Activated CD4-positive, alpha-beta T cell treated with anti-CD3 and anti-CD28 coated beads, Interleukin-2, amount 10 ng/mL, durations not matched to agents 24 days and 14 days (primary cell): ENCODE data around the gene GRIP1. TPM values are rescaled to one million over a fixed set of nuclear protein-coding genes. Genes with fewer than 3 reads are reported as not detected.

ENCODE experiments used
- DNase-seq: peaks from one replicate; pipeline ENCODE4 v3.0.0; 2022
- H3K27ac Mint-ChIP-seq: one replicate; pipeline ENCODE4 v1.8.0; 2022; ENCODE audit warnings: mild to moderate bottlenecking, mixed read lengths
- H3K27me3 Mint-ChIP-seq: one replicate; pipeline ENCODE4 v1.8.0; 2022; ENCODE audit warnings: mixed read lengths
- H3K36me3 Mint-ChIP-seq: one replicate; pipeline ENCODE4 v1.8.0; 2022; ENCODE audit warnings: low read depth, mild to moderate bottlenecking, mixed read lengths
- H3K4me1 Mint-ChIP-seq: one replicate; pipeline ENCODE4 v1.8.0; 2021; ENCODE audit warnings: mixed read lengths
- H3K4me3 Mint-ChIP-seq: one replicate; pipeline ENCODE4 v1.8.0; 2022; ENCODE audit warnings: mild to moderate bottlenecking, moderate library complexity, mixed read lengths
- H3K9me3 Mint-ChIP-seq: one replicate; pipeline ENCODE4 v1.8.0; 2021; ENCODE audit warnings: mixed read lengths
- intact Hi-C: fragments of 100-400 bp; cut with micrococcal nuclease; formaldehyde crosslinking; loops from one replicate; pipeline ENCODE4 v1.15.1; 2023
- total RNA-seq: library from RNA; stranded (reverse); gene quantifications from 2 replicates; pipeline ENCODE4 v1.2.3, GENCODE V29; 2022

Gene GRIP1
- total RNA-seq, result 0.26 and 0.40 TPM in 2 replicates

DNA sequence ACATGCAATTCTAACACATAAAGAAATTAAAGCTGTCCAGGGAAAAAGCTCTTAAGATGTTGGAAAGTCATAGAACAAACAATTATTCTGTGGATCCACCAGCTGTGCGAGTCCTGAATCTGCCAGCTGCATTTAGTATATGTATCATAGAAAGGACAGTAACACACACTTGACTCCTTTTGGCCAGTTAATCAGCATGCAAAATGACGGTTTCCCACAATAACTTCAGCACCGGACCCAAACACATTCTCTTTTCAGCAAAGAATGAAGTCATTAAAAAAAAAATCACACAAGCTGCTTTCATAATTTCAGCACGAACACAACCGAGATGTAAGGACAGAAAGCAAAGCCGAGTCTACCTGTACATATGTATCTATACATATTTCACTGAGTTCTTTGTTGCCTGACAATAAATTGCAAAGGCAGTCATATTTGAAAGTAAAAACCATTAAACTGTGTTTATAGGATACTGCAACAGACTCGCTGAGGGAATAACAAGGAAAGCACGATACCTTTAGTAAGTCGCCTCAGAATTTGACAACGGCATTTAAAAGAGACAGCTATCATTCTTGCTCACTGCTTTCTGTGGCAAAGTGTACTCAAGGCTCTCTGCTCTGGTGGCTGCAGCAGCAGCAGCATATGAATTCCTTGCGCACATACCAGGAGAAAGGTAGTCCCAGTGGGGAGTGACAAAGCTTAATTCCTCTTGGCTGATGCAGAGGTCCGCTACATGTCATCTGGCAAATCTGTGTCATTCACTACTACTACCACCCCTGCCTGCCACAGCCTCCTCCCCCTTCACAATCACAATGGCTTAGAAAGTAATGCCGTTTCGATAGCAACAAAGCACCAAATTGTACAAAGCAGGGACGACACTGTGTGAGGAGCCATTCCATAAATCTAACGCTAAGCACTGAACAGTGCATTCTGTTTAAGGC, at the start of gene GRIP1:
Gene GRIP1 (minus strand): TSS at position 739 of the 938 bp plus-strand sequence. CDS start 172 bp downstream, at position 567.
- DNase-seq, result no peak
- Mint-ChIP-seq H3K36me3 (no peaks in the 10 kb centered on the region), H3K9me3 (no peaks in the 10 kb centered on the region), H3K4me1 (no peaks in the 10 kb centered on the region), H3K27me3 (peaks cover 25% of the 10 kb centered on the region), H3K27ac (no peak within 1 kb of the TSS), H3K4me3 (no peak within 1 kb of the TSS)
- intact Hi-C loops, result no loop called here

DNA sequence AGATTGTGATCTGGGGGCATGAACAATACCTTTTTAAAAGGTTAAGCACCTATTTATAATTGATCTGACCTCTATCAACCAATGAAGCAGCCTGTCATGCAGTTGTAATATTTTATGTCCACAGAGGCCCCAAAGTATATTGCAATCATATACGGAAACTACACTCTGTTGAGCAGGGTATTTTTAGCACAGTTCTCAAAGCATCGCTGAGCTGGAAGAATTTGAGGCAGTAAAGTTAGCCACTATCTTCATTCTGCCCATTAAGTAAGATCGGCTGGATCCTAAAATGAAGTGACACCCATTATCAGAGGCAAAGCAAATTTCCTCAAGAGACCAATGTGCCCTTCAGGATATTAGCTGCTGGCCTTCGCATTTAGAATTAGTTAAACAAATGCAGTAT, 47.7 kb upstream of the GRIP1 start:
- H3K27me3 Mint-ChIP-seq, result peaks cover 12% of the 10 kb centered on the region
- no peak overlapping the region for H3K4me3 Mint-ChIP-seq
- no peak for DNase-seq
- H3K27ac Mint-ChIP-seq, result no peak overlapping the region
- intact Hi-C loops, result no loop called here
- no peaks in the 10 kb centered on the region for H3K4me1 Mint-ChIP-seq
- no peaks in the 10 kb centered on the region for H3K36me3 Mint-ChIP-seq
- H3K9me3 Mint-ChIP-seq, result no peaks in the 10 kb centered on the region

DNA sequence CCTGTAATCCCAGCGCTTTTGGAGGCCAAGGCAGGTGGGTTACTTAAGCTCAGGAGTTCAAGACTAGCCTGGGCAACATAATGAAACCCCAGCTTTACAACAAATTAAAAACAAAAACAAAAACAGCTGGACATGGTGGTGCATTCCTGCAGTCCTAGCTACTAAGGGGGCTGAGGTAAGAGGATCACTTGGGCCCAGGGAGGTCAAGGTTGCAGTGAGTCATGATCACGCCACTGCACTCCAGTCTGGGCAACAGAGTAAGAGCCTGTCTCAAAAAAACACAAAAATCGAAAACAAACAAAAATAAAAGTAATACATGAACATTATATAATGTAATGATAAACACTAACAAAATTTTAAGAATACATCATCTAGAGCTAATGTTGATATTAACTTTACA, 46.2 kb upstream of the GRIP1 start:
- Mint-ChIP-seq H3K4me3 (no peak overlapping the region), H3K4me1 (no peaks in the 10 kb centered on the region), H3K27me3 (peaks cover 10% of the 10 kb centered on the region), H3K9me3 (no peaks in the 10 kb centered on the region), H3K36me3 (no peaks in the 10 kb centered on the region), H3K27ac (no peak overlapping the region)
- intact Hi-C loops, result no loop called here
- DNase-seq, result no peak

DNA sequence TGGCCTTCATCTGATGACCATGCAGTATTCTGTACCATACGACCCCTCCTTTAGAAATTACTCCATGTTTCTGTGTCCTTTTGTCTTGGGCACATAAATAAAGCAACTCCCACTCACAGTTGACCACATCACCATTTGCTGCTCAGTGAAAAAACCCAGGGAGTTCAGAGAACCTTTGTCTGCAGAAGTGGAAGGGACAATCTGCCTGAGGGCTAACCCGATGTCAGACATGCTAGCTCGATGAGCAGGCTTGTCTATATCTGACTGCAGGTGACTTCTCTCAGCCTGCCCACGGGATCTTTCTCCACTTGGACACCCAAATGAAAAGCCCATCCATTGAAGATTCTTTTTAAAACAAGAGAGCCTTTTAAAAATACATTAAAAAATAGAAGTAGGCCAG, 45.7 kb upstream of the GRIP1 start:
- Mint-ChIP-seq H3K4me1 (no peaks in the 10 kb centered on the region), H3K9me3 (no peaks in the 10 kb centered on the region), H3K36me3 (no peaks in the 10 kb centered on the region), H3K4me3 (no peak overlapping the region), H3K27ac (no peak overlapping the region), H3K27me3 (peaks cover 10% of the 10 kb centered on the region)
- DNase-seq, result no peak
- intact Hi-C loops, result no loop called here

DNA sequence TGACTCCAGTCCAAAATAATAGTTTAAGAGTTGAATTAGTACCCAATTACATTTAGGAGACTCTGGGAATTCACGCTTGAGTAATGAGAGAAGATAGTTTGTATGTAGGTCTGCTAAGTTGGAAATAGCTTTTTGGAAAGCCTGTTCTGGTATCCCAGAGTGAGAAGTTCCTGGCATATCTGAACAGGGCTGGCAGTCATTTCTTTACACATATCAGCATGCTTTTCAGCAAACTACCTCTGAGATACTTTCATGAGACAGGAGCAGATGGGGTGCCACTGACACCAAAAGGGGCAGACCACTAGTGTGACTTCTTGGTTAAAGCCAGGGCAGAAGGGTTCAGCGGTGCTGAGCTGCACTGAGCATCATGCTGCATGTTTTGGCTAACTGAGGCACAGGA, 45.1 kb upstream of the GRIP1 start:
- no peaks in the 10 kb centered on the region for H3K9me3 Mint-ChIP-seq
- intact Hi-C loops, result no loop called here
- H3K4me3 Mint-ChIP-seq, result no peak overlapping the region
- no peak for DNase-seq
- H3K36me3 Mint-ChIP-seq, result no peaks in the 10 kb centered on the region
- no peaks in the 10 kb centered on the region for H3K4me1 Mint-ChIP-seq
- H3K27me3 Mint-ChIP-seq, result peaks cover 11% of the 10 kb centered on the region
- H3K27ac Mint-ChIP-seq, result no peak overlapping the region

- Mint-ChIP-seq H3K27ac (no peak overlapping the region), H3K4me3 (no peak overlapping the region), H3K36me3 (no peaks in the 10 kb centered on the region), H3K27me3 (peaks cover 9% of the 10 kb centered on the region), H3K4me1 (peaks cover 2% of the 10 kb centered on the region), H3K9me3 (peaks cover 3% of the 10 kb centered on the region)
- intact Hi-C loops, result no loop called here
- DNase-seq, result no peak
Measured at GRCh38 chr12:66719862-66720261, 41.0 kb upstream of the GRIP1 start.

- peaks cover 6% of the 10 kb centered on the region for H3K9me3 Mint-ChIP-seq
- no peak overlapping the region for H3K4me3 Mint-ChIP-seq
- H3K36me3 Mint-ChIP-seq, result no peaks in the 10 kb centered on the region
- H3K4me1 Mint-ChIP-seq, result peaks cover 10% of the 10 kb centered on the region
- H3K27me3 Mint-ChIP-seq, result peaks cover 7% of the 10 kb centered on the region
- intact Hi-C loops, result no loop called here
- no peak overlapping the region for H3K27ac Mint-ChIP-seq
- no peak for DNase-seq
Measured at GRCh38 chr12:66717036-66717673, 38.3 kb upstream of the GRIP1 start.

- Mint-ChIP-seq H3K27me3 (peaks cover 3% of the 10 kb centered on the region), H3K36me3 (no peaks in the 10 kb centered on the region), H3K9me3 (peaks cover 6% of the 10 kb centered on the region), H3K27ac (no peak overlapping the region), H3K4me3 (no peak overlapping the region), H3K4me1 (peaks cover 10% of the 10 kb centered on the region)
- DNase-seq, result no peak
- intact Hi-C loops, result no loop called here
Measured at GRCh38 chr12:66716522-66716921, 37.6 kb upstream of the GRIP1 start.

DNA sequence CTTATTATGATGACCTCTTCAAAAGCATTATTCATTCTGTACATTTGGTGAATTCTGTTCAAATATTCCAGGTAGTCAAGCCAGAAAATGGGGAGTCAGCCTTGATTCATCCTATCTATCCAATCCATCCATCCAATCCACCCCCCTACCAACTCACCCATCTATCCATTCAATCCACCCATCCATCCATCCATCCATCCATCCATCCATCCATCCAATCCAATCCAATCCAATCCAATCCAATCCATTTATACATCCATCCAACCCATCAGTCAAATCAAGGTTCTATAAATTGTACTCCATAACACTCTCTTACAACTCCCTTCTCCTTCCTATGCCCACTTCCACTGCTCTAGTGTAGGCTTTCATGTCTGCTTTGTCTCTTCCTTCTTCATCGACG, 35.8 kb upstream of the GRIP1 start:
- DNase-seq, result no peak
- Mint-ChIP-seq H3K4me3 (peak overlapping the region; percentile 19), H3K27me3 (peaks cover 5% of the 10 kb centered on the region), H3K36me3 (no peaks in the 10 kb centered on the region), H3K27ac (no peak overlapping the region), H3K9me3 (peaks cover 6% of the 10 kb centered on the region), H3K4me1 (peaks cover 10% of the 10 kb centered on the region)
- intact Hi-C loops, result no loop called here

- H3K27ac Mint-ChIP-seq, result no peak overlapping the region
Measured at GRCh38 chr12:66713984-66714383, 35.1 kb upstream of the GRIP1 start.

DNA sequence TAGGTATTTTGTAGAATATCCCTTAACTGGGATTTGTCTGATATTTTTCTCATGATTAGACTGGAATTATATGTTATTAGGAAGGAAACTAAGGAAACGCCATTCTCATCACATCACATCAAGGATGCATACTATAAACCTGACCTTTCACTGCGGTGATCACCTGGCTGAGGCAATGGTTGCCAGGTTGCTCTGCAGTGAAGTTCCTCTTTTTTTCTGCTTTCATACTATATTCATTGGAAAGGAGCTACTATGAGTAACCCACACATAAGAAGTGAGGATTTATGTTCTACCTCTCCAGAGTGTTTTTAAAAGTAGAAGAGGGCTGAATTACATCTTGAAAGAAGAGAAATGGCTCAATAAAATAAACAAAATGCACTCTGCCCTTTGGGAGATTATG, 31.0 kb upstream of the GRIP1 start:
- Mint-ChIP-seq H3K4me3 (no peak overlapping the region), H3K36me3 (no peaks in the 10 kb centered on the region), H3K4me1 (peaks cover 13% of the 10 kb centered on the region), H3K27me3 (peaks cover 13% of the 10 kb centered on the region), H3K27ac (no peak overlapping the region), H3K9me3 (peaks cover 4% of the 10 kb centered on the region)
- intact Hi-C loops, result loop anchor here (5.0 kb wide), 1 partner anchor 152 kb away; no protein-coding TSS in a partner anchor
- no peak for DNase-seq

More at GRCh38 chr12:66713984-66714383, 35.1 kb upstream of the GRIP1 start:
- Mint-ChIP-seq H3K4me3 (no peak overlapping the region), H3K4me1 (peaks cover 15% of the 10 kb centered on the region), H3K36me3 (no peaks in the 10 kb centered on the region), H3K27me3 (peaks cover 3% of the 10 kb centered on the region), H3K9me3 (peaks cover 6% of the 10 kb centered on the region)
- no peak for DNase-seq
- intact Hi-C loops, result no loop called here

DNA sequence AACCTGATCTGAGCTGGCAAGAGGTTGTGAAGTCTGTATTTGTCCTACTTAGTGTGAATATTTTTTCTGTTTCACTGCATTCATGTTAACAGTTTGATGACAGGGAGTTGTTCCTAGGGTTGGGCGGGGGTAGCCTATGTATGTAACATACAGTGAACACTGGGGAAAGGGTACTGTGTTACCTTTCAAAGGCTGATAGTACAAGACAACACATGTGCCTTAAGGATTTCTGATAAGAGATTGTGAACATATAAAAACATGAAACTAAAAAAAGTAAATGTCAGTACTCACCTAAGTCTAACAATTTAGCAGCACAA, 30.5 kb upstream of the GRIP1 start:
- intact Hi-C loops, result loop anchor here (5.0 kb wide), 1 partner anchor 153 kb away; no protein-coding TSS in a partner anchor
- Mint-ChIP-seq H3K9me3 (no peaks in the 10 kb centered on the region), H3K27ac (no peak overlapping the region), H3K27me3 (peaks cover 17% of the 10 kb centered on the region), H3K4me1 (peaks cover 9% of the 10 kb centered on the region), H3K4me3 (no peak overlapping the region), H3K36me3 (no peaks in the 10 kb centered on the region)
- DNase-seq, result no peak

GRCh38 chr12:66708704-66709456, 30.0 kb upstream of the GRIP1 start:
- H3K27me3 Mint-ChIP-seq, result peaks cover 18% of the 10 kb centered on the region
- no peaks in the 10 kb centered on the region for H3K36me3 Mint-ChIP-seq
- no peak for DNase-seq
- no peak overlapping the region for H3K4me3 Mint-ChIP-seq
- H3K4me1 Mint-ChIP-seq, result peaks cover 9% of the 10 kb centered on the region
- intact Hi-C loops, result loop anchor here (5.0 kb wide), 1 partner anchor 153 kb away; no protein-coding TSS in a partner anchor
- no peak overlapping the region for H3K27ac Mint-ChIP-seq
- H3K9me3 Mint-ChIP-seq, result no peaks in the 10 kb centered on the region
